Activated CD8-positive, alpha-beta T cell treated with anti-CD3 and anti-CD28 coated beads, Interleukin-2, amount 10 ng/mL, durations not matched to agents 7 days and 5 days (primary cell): ENCODE results near the gene ELMOD3. TPM values are rescaled to one million over a fixed set of nuclear protein-coding genes. Genes with fewer than 3 reads are reported as not detected.
"Not testable (repeated sequence)": the region's sequence is repeated elsewhere in the genome, so short reads cannot be mapped to it uniquely, and the experiment has no call there.

ENCODE experiments used
- ATAC-seq: fragments of 150-1000 bp; cut with Tn5 transposase; one replicate; pipeline ENCODE4 v1.10.0; 2021; ENCODE audit warnings: moderate library complexity
- CTCF ChIA-PET: fragments of 350-600 bp; sonication (Branson Sonifier 250); formaldehyde crosslinking; loops from one replicate; lab custom pipeline; 2021; ENCODE audit warnings: antibody characterized with exemption; lab: Charles Lee
- POLR2A ChIA-PET: fragments of 350-600 bp; sonication (Branson Sonifier 250); formaldehyde crosslinking; loops from one replicate; lab custom pipeline; 2021; ENCODE audit warnings: antibody characterized with exemption; lab: Charles Lee
- DNase-seq: peaks from one replicate; pipeline ENCODE4 v3.0.0-alpha.2; 2020
- H3K27ac Mint-ChIP-seq: one replicate; pipeline ENCODE4 v1.8.0; 2021; ENCODE audit warnings: mild to moderate bottlenecking, mixed read lengths
- H3K27me3 Mint-ChIP-seq: one replicate; pipeline ENCODE4 v1.8.0; 2021; ENCODE audit warnings: low read depth, mixed read lengths
- H3K36me3 Mint-ChIP-seq: one replicate; pipeline ENCODE4 v1.8.0; 2021; ENCODE audit warnings: low read depth, mixed read lengths
- H3K4me1 Mint-ChIP-seq: one replicate; pipeline ENCODE4 v1.8.0; 2021; ENCODE audit warnings: low read depth, mixed read lengths
- H3K4me3 Mint-ChIP-seq: one replicate; pipeline ENCODE4 v1.8.0; 2021; ENCODE audit warnings: mild to moderate bottlenecking, mixed read lengths
- H3K9me3 Mint-ChIP-seq: one replicate; pipeline ENCODE4 v1.8.0; 2022; ENCODE audit warnings: mixed read lengths; ENCODE audit not compliant: insufficient read depth
- total RNA-seq, 2 experiments: library from RNA; stranded (reverse); gene quantifications; one replicate each; pipeline ENCODE4 v1.2.3, GENCODE V29; 2021

The ELMOD3 gene
- total RNA-seq, 2 experiments from 2014 or later: 14.4 to 19.9 TPM

- Mint-ChIP-seq H3K27me3 (no peaks in the 10 kb centered on the region), H3K36me3 (peaks cover 46% of the 10 kb centered on the region), H3K4me3 (no peak overlapping the region), H3K27ac (no peak overlapping the region), H3K4me1 (no peaks in the 10 kb centered on the region), H3K9me3 (peaks cover 4% of the 10 kb centered on the region)
- ChIA-PET POLR2A (no interaction called here), CTCF (interaction anchor here (1.3 kb wide), 1 partner anchor 15 kb away, joined by 3 read pairs; no protein-coding TSS in a partner anchor)
- DNase-seq (no peak), ATAC-seq (no peak)
Observed at GRCh38 chr2:85377083-85377482, 22.5 kb downstream of the ELMOD3 start.

GRCh38 chr2:85378257-85378656, 23.7 kb downstream of the ELMOD3 start:
- no peak overlapping the region for H3K4me3 Mint-ChIP-seq
- H3K36me3 Mint-ChIP-seq: peaks cover 49% of the 10 kb centered on the region
- POLR2A ChIA-PET: no interaction called here
- DNase-seq (no peak), ATAC-seq (no peak)
- peaks cover 4% of the 10 kb centered on the region for H3K9me3 Mint-ChIP-seq
- no peaks in the 10 kb centered on the region for H3K27me3 Mint-ChIP-seq
- H3K27ac Mint-ChIP-seq: no peak overlapping the region
- no peaks in the 10 kb centered on the region for H3K4me1 Mint-ChIP-seq
- CTCF ChIA-PET: interaction anchor here (1.0 kb wide), 1 partner anchor 8 kb away, joined by 3 read pairs; no protein-coding TSS in a partner anchor

- no peak overlapping the region for H3K4me3 Mint-ChIP-seq
- no peak overlapping the region for H3K27ac Mint-ChIP-seq
- peaks cover 52% of the 10 kb centered on the region for H3K36me3 Mint-ChIP-seq
- DNase-seq (no peak), ATAC-seq (no peak)
- no peaks in the 10 kb centered on the region for H3K4me1 Mint-ChIP-seq
- CTCF ChIA-PET: no interaction called here
- H3K27me3 Mint-ChIP-seq: no peaks in the 10 kb centered on the region
- POLR2A ChIA-PET: no interaction called here
- H3K9me3 Mint-ChIP-seq: peaks cover 4% of the 10 kb centered on the region
Observed at GRCh38 chr2:85380048-85380447, 25.5 kb downstream of the ELMOD3 start.

GRCh38 chr2:85383151-85383550, 28.6 kb downstream of the ELMOD3 start:
- CTCF ChIA-PET: interaction anchor here (1.0 to 1.7 kb wide), 3 partner anchors 14 to 38 kb away, joined by 3 to 4 read pairs (median 3); no protein-coding TSS in a partner anchor
- H3K36me3 Mint-ChIP-seq: peaks cover 51% of the 10 kb centered on the region
- POLR2A ChIA-PET: interaction anchor here (0.8 kb wide), 1 partner anchor 26 kb away, joined by 3 read pairs; no protein-coding TSS in a partner anchor
- not testable (repeated sequence) for H3K4me1 Mint-ChIP-seq, DNase-seq, ATAC-seq, H3K4me3 Mint-ChIP-seq, H3K27me3 Mint-ChIP-seq, H3K27ac Mint-ChIP-seq, H3K9me3 Mint-ChIP-seq

- H3K9me3 Mint-ChIP-seq: peaks cover 4% of the 10 kb centered on the region
- CTCF ChIA-PET: interaction anchor here (1.0 to 3.1 kb wide), 3 partner anchors 37 to 254 kb away, joined by 3 to 8 read pairs (median 4); no protein-coding TSS in a partner anchor
- H3K4me1 Mint-ChIP-seq: peaks cover 2% of the 10 kb centered on the region
- no peak overlapping the region for H3K27ac Mint-ChIP-seq
- POLR2A ChIA-PET: interaction anchor here (0.8 kb wide), 1 partner anchor 27 kb away, joined by 3 read pairs; no protein-coding TSS in a partner anchor
- H3K27me3 Mint-ChIP-seq: no peaks in the 10 kb centered on the region
- DNase-seq: no peak
- peaks cover 48% of the 10 kb centered on the region for H3K36me3 Mint-ChIP-seq
- no peak for ATAC-seq
- no peak overlapping the region for H3K4me3 Mint-ChIP-seq
Observed at GRCh38 chr2:85383850-85384249, 29.3 kb downstream of the ELMOD3 start.

GRCh38 chr2:85385746-85386145, 31.2 kb downstream of the ELMOD3 start:
- H3K27ac Mint-ChIP-seq: peak overlapping the region; percentile 20
- no peak for ATAC-seq
- no peak overlapping the region for H3K4me3 Mint-ChIP-seq
- peaks cover 2% of the 10 kb centered on the region for H3K4me1 Mint-ChIP-seq
- ChIA-PET CTCF (interaction anchor here (0.7 to 3.1 kb wide), 2 partner anchors 166 to 971 kb away, joined by 5 to 8 read pairs; no protein-coding TSS in a partner anchor), POLR2A (no interaction called here)
- peaks cover 39% of the 10 kb centered on the region for H3K36me3 Mint-ChIP-seq
- no peak for DNase-seq
- no peaks in the 10 kb centered on the region for H3K27me3 Mint-ChIP-seq
- H3K9me3 Mint-ChIP-seq: no peaks in the 10 kb centered on the region

GRCh38 chr2:85387754-85388153, 33.2 kb downstream of the ELMOD3 start:
- Mint-ChIP-seq H3K9me3 (no peaks in the 10 kb centered on the region), H3K4me3 (no peak overlapping the region), H3K4me1 (peaks cover 14% of the 10 kb centered on the region), H3K36me3 (peaks cover 35% of the 10 kb centered on the region), H3K27ac (no peak overlapping the region), H3K27me3 (no peaks in the 10 kb centered on the region)
- no peak for ATAC-seq
- DNase-seq: no peak
- CTCF ChIA-PET: interaction anchor here (1.2 to 4.7 kb wide), 2 partner anchors 33 to 164 kb away, joined by 3 to 69 read pairs; partner anchors contain the start of genes ELMOD3 and RETSAT
- POLR2A ChIA-PET: no interaction called here

GRCh38 chr2:85388878-85389538, 34.4 kb downstream of the ELMOD3 start:
- ChIA-PET POLR2A (interaction anchor here (1.9 kb wide), 1 partner anchor 150 kb away, joined by 10 read pairs; the partner anchor contains the start of gene MAT2A), CTCF (interaction anchor here (0.7 to 4.7 kb wide), 6 partner anchors 24 to 163 kb away, joined by 3 to 69 read pairs (median 4); partner anchors contain the start of genes ELMOD3, MAT2A and RETSAT)
- Mint-ChIP-seq H3K27ac (no peak overlapping the region), H3K9me3 (no peaks in the 10 kb centered on the region), H3K27me3 (no peaks in the 10 kb centered on the region), H3K36me3 (peaks cover 33% of the 10 kb centered on the region), H3K4me3 (no peak overlapping the region), H3K4me1 (peaks cover 20% of the 10 kb centered on the region)
- no peak for DNase-seq
- no peak for ATAC-seq

GRCh38 chr2:85390941-85391669, 36.5 kb downstream of the ELMOD3 start:
- DNase-seq (peak; percentile 82), ATAC-seq (peak; percentile 82)
- no peak overlapping the region for H3K27ac Mint-ChIP-seq
- H3K9me3 Mint-ChIP-seq: no peaks in the 10 kb centered on the region
- no peaks in the 10 kb centered on the region for H3K27me3 Mint-ChIP-seq
- H3K4me1 Mint-ChIP-seq: peaks cover 18% of the 10 kb centered on the region
- ChIA-PET POLR2A (interaction anchor here (1.2 to 1.9 kb wide), 4 partner anchors 64 to 161 kb away, joined by 4 to 10 read pairs (median 6); partner anchors contain the start of genes MAT2A and TGOLN2), CTCF (interaction anchor here (0.6 to 4.7 kb wide), 11 partner anchors 14 to 165 kb away, joined by 3 to 69 read pairs (median 5); partner anchors contain the start of gene MAT2A)
- no peak overlapping the region for H3K4me3 Mint-ChIP-seq
- peaks cover 32% of the 10 kb centered on the region for H3K36me3 Mint-ChIP-seq

- Mint-ChIP-seq H3K9me3 (no peaks in the 10 kb centered on the region), H3K4me1 (peaks cover 21% of the 10 kb centered on the region), H3K27me3 (no peaks in the 10 kb centered on the region), H3K4me3 (no peak overlapping the region), H3K27ac (peak overlapping the region; percentile 30), H3K36me3 (peaks cover 45% of the 10 kb centered on the region)
- ChIA-PET CTCF (interaction anchor here (1.1 to 4.2 kb wide), 5 partner anchors 15 to 158 kb away, joined by 3 to 24 read pairs (median 9); no protein-coding TSS in a partner anchor), POLR2A (interaction anchor here (0.6 to 2.2 kb wide), 3 partner anchors 25 to 274 kb away, joined by 3 to 5 read pairs (median 3); partner anchors contain the start of genes SFTPB and SH2D6)
- ATAC-seq: no peak
- DNase-seq: no peak
Observed at GRCh38 chr2:85393836-85394235, 39.3 kb downstream of the ELMOD3 start.

- ChIA-PET CTCF (interaction anchor here (2.4 to 4.2 kb wide), 2 partner anchors 25 to 157 kb away, joined by 16 to 24 read pairs; no protein-coding TSS in a partner anchor), POLR2A (interaction anchor here (2.2 kb wide), 1 partner anchor 24 kb away, joined by 5 read pairs; the partner anchor contains the start of gene SH2D6)
- Mint-ChIP-seq H3K4me3 (no peak overlapping the region), H3K9me3 (no peaks in the 10 kb centered on the region), H3K27me3 (no peaks in the 10 kb centered on the region), H3K36me3 (peaks cover 46% of the 10 kb centered on the region), H3K27ac (peak overlapping the region; percentile 30), H3K4me1 (peaks cover 21% of the 10 kb centered on the region)
- ATAC-seq (no peak), DNase-seq (no peak)
Observed at GRCh38 chr2:85394261-85394681, 39.7 kb downstream of the ELMOD3 start.
